ENCODE results near the gene RNF34. TPM values are rescaled to one million over a fixed set of nuclear protein-coding genes. Genes with fewer than 3 reads are reported as not detected.
A peak's percentile ranks its signal among the peaks of the same experiment; 100 is the strongest.

RNF34 gene
- total RNA-seq, 1 donor from 2014 or later: 60.7 TPM

- H3K27ac Mint-ChIP-seq (ENCODE audit: unreplicated experiment): no peak overlapping the region
- H3K27me3 Mint-ChIP-seq (ENCODE audit: low read depth): no peaks in the 10 kb centered on the region
- no peaks in the 10 kb centered on the region for H3K4me1 Mint-ChIP-seq
- no peaks in the 10 kb centered on the region for H3K36me3 Mint-ChIP-seq (ENCODE audit: low read depth)
- no peak overlapping the region for H3K4me3 Mint-ChIP-seq
- no peak for TF ChIP-seq CTCF (conservative IDR thresholded peaks at IDR 0.05)
- no peaks in the 10 kb centered on the region for H3K9me3 Mint-ChIP-seq
- no peak for DNase-seq (ENCODE audit: low read depth, low spot score)
These were observed 8.1 kb upstream of the RNF34 start for GRCh38 chr12:121391619-121392324.

- TF ChIP-seq CTCF (conservative IDR thresholded peaks at IDR 0.05): no peak
- DNase-seq (ENCODE audit: low read depth, low spot score): no peak
- H3K36me3 Mint-ChIP-seq (ENCODE audit: low read depth): no peaks in the 10 kb centered on the region
These were observed 7.6 kb upstream of the RNF34 start for GRCh38 chr12:121392325-121392716.

GRCh38 chr12:121397521-121397920, 2.4 kb upstream of the RNF34 start:
- Mint-ChIP-seq H3K9me3 (no peaks in the 10 kb centered on the region), H3K4me1 (peaks cover 32% of the 10 kb centered on the region), H3K36me3 (ENCODE audit: low read depth) (no peaks in the 10 kb centered on the region), H3K4me3 (peak overlapping the region; percentile 47), H3K27ac (ENCODE audit: unreplicated experiment) (no peak overlapping the region), H3K27me3 (ENCODE audit: low read depth) (no peaks in the 10 kb centered on the region)
- no peak for DNase-seq (ENCODE audit: low read depth, low spot score)
- TF ChIP-seq CTCF (conservative IDR thresholded peaks at IDR 0.05): no peak

More at GRCh38 chr12:121392325-121392716, 7.6 kb upstream of the RNF34 start:
- H3K4me3 Mint-ChIP-seq: peak overlapping the region; percentile 51
- H3K27ac Mint-ChIP-seq (ENCODE audit: unreplicated experiment): no peak overlapping the region
- no peaks in the 10 kb centered on the region for H3K9me3 Mint-ChIP-seq
- no peaks in the 10 kb centered on the region for H3K4me1 Mint-ChIP-seq
- no peaks in the 10 kb centered on the region for H3K27me3 Mint-ChIP-seq (ENCODE audit: low read depth)

GRCh38 chr12:121398355-121398754, 1.6 kb upstream of the RNF34 start:
- no peaks in the 10 kb centered on the region for H3K36me3 Mint-ChIP-seq (ENCODE audit: low read depth)
- no peak for TF ChIP-seq CTCF (conservative IDR thresholded peaks at IDR 0.05)
- H3K9me3 Mint-ChIP-seq: no peaks in the 10 kb centered on the region
- DNase-seq (ENCODE audit: low read depth, low spot score): no peak
- peaks cover 36% of the 10 kb centered on the region for H3K4me1 Mint-ChIP-seq
- no peaks in the 10 kb centered on the region for H3K27me3 Mint-ChIP-seq (ENCODE audit: low read depth)
- peak overlapping the region; percentile 93 for H3K4me3 Mint-ChIP-seq
- no peak overlapping the region for H3K27ac Mint-ChIP-seq (ENCODE audit: unreplicated experiment)

- TF ChIP-seq CTCF (conservative IDR thresholded peaks at IDR 0.05): no peak
- Mint-ChIP-seq H3K9me3 (no peaks in the 10 kb centered on the region), H3K27me3 (ENCODE audit: low read depth) (no peaks in the 10 kb centered on the region), H3K36me3 (ENCODE audit: low read depth) (no peaks in the 10 kb centered on the region), H3K27ac (ENCODE audit: unreplicated experiment) (peak overlapping the region; percentile 98), H3K4me3 (peak overlapping the region; percentile 93), H3K4me1 (peaks cover 36% of the 10 kb centered on the region)
- DNase-seq (ENCODE audit: low read depth, low spot score): peak; percentile 25
These were observed 618 bp downstream of the RNF34 start for GRCh38 chr12:121400332-121401139.
